HEK293 (cell line): ENCODE measurements around the gene CCDC40.

Experiments used
- CTCF ChIA-PET: fragments of 350-600 bp; formaldehyde crosslinking; extraction: SDS; loops from one replicate; lab custom pipeline; 2021; ENCODE audit warnings: antibody characterized with exemption; lab: Yijun Ruan, JAX
- POLR2A ChIA-PET: fragments of 300-600 bp; formaldehyde crosslinking; extraction: SDS; loops from one replicate; lab custom pipeline; 2020; ENCODE audit warnings: antibody characterized with exemption, inconsistent platforms; lab: Yijun Ruan, JAX
- H3K27ac ChIP-seq: fragments of 200-500 bp; sonication (Bioruptor generic); 2 replicates; pipeline ENCODE4 v1.5.1; 2014; ENCODE audit warnings: low read depth, low read length, control low read depth, inconsistent platforms; ENCODE audit errors: extremely low read depth
- H3K36me3 ChIP-seq, 2 experiments: fragments of 200-500 bp in 1 of 2; sonication (Bioruptor generic) in 1 of 2; 1 replicate in 1 of 2; 2 replicates in 1 of 2; pipeline ENCODE4 v1.5.1; 2014 to 2017; ENCODE audit warnings: inconsistent platforms in 2 of 2, low read length in 2 of 2; ENCODE audit not compliant: control insufficient read depth in 2 of 2, insufficient read depth in 1 of 2
- H3K4me1 ChIP-seq: fragments of 200-500 bp; sonication (Bioruptor generic); 2 replicates; pipeline ENCODE4 v1.5.1; 2014; ENCODE audit warnings: mild to moderate bottlenecking, low read length, inconsistent platforms; ENCODE audit not compliant: control insufficient read depth, insufficient read depth
- H3K4me3 ChIP-seq: 2 replicates; pipeline ENCODE4 v1.5.1; 2011; ENCODE audit warnings: low read depth, mild to moderate bottlenecking, control low read depth, low read length, moderate library complexity
- H3K9me3 ChIP-seq: fragments of 200-500 bp; sonication (Bioruptor generic); 2 replicates; pipeline ENCODE4 v1.5.1; 2014; ENCODE audit warnings: low read depth, low read length, inconsistent platforms; ENCODE audit not compliant: control insufficient read depth, insufficient read depth
- ELK4 ChIP-seq: IDR thresholded peaks from 2 replicates; pipeline ENCODE4 v1.6.1; 2011; ENCODE audit warnings: mild to moderate bottlenecking, low read depth, low read length, borderline replicate concordance
- GLIS2 ChIP-seq: fragments of 450-650 bp; formaldehyde crosslinking; IDR thresholded peaks from 2 replicates; pipeline ENCODE4 v1.5.1; 2016; ENCODE audit warnings: missing biosample characterization, missing genetic modification characterization
- RBAK ChIP-seq: fragments of 450-650 bp; formaldehyde crosslinking; IDR thresholded peaks from 2 replicates; pipeline ENCODE4 v1.5.1; 2016; ENCODE audit warnings: missing biosample characterization, missing genetic modification characterization
- ZBTB21 ChIP-seq: fragments of 450-650 bp; formaldehyde crosslinking; IDR thresholded peaks from 2 replicates; pipeline ENCODE4 v1.5.1; 2017; ENCODE audit warnings: missing biosample characterization, missing genetic modification characterization
- ZNF174 ChIP-seq: fragments of 450-650 bp; formaldehyde crosslinking; IDR thresholded peaks from 2 replicates; pipeline ENCODE4 v1.5.0; 2017; ENCODE audit warnings: missing biosample characterization, mild to moderate bottlenecking, missing genetic modification characterization
- ZNF341 ChIP-seq: fragments of 450-650 bp; formaldehyde crosslinking; IDR thresholded peaks from 2 replicates; pipeline ENCODE4; 2016; ENCODE audit warnings: low read depth, missing biosample characterization, missing genetic modification characterization
- ZNF518A ChIP-seq: fragments of 450-650 bp; formaldehyde crosslinking; conservative IDR thresholded peaks from 2 replicates; pipeline ENCODE4 v1.5.1; 2016; ENCODE audit warnings: low read depth, missing biosample characterization, missing genetic modification characterization
- ZNF560 ChIP-seq: fragments of 450-650 bp; formaldehyde crosslinking; IDR thresholded peaks from 2 replicates; pipeline ENCODE4 v1.5.1; 2017; ENCODE audit warnings: missing biosample characterization, missing genetic modification characterization, borderline replicate concordance
- ZNF621 ChIP-seq: fragments of 450-650 bp; formaldehyde crosslinking; IDR thresholded peaks from 2 replicates; pipeline ENCODE4 v1.5.1; 2017; ENCODE audit warnings: missing biosample characterization, missing genetic modification characterization
- ZNF654 ChIP-seq: fragments of 450-650 bp; formaldehyde crosslinking; IDR thresholded peaks from 2 replicates; pipeline ENCODE4 v1.5.1; 2016; ENCODE audit warnings: low read depth, missing biosample characterization, missing genetic modification characterization
- ZNF660 ChIP-seq: fragments of 450-650 bp; IDR thresholded peaks from 2 replicates; pipeline ENCODE4 v1.5.1; 2018; ENCODE audit warnings: missing biosample characterization, mild to moderate bottlenecking, missing genetic modification characterization
- ZNF768 ChIP-seq: fragments of 450-650 bp; formaldehyde crosslinking; IDR thresholded peaks from 2 replicates; pipeline ENCODE4 v1.5.1; 2018; ENCODE audit warnings: missing biosample characterization, mild to moderate bottlenecking, missing genetic modification characterization
- ZSCAN30 ChIP-seq: fragments of 450-650 bp; IDR thresholded peaks from 2 replicates; pipeline ENCODE4 v1.5.1; 2018; ENCODE audit warnings: missing biosample characterization, mild to moderate bottlenecking, missing genetic modification characterization, moderate library complexity
- TF ChIP-seq, protein P1 (sequence below): fragments of 450-650 bp; formaldehyde crosslinking; IDR thresholded peaks from 2 replicates; pipeline ENCODE4 v1.5.1; 2017; ENCODE audit warnings: missing biosample characterization, missing genetic modification characterization
- TF ChIP-seq, protein P2 (sequence below): fragments of 450-650 bp; formaldehyde crosslinking; optimal IDR thresholded peaks from 2 replicates; pipeline ENCODE3; 2016; ENCODE audit warnings: missing biosample characterization, mild to moderate bottlenecking, missing genetic modification characterization
- TF ChIP-seq, protein P3 (sequence below): fragments of 450-650 bp; formaldehyde crosslinking; IDR thresholded peaks from 2 replicates; pipeline ENCODE4 v1.5.1; 2016; ENCODE audit warnings: missing biosample characterization, missing genetic modification characterization

CCDC40 gene

DNA sequence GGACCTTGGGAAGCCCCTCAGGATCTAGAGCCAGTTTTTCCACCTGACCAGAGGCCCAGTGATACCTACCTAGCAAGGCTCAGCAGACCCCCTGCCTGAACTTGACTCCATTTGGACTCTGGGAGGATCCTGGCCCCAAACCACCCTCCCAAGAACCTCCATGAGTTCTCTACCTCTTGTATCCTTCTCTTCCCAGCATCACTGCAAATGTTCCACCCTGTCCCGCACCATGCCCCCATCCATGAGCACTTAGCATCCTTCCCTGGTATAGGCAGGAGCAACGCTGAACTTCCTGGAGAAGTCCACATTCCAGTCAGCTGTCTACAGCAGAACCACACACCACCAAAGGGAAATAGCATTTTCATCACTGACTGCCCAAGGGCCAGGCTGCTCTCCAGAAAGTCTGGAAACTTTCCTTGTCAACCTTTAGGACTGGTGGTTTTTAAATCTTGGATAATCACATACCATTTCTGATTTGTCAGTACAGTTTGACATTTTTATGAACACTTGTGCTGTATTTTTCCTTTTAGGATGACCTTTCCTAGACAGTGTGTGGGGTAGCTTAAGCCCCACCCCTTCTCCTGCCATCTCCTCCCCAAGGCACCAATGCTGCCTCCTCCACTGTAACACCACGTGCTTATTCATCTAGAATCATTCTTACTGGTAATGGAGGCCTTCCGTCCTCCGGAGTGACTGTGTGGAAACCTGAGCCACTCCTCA, 96.6 kb downstream of the CCDC40 start:
- ChIA-PET CTCF (interaction anchor here (0.7 to 1.9 kb wide), 3 partner anchors 8 to 250 kb away, joined by 3 to 5 read pairs (median 4); no protein-coding TSS in a partner anchor), POLR2A (interaction anchor here (1.4 to 1.6 kb wide), 3 partner anchors 9 to 13 kb away, joined by 4 to 5 read pairs (median 5); no protein-coding TSS in a partner anchor)
- TF ChIP-seq ZNF174 (tag by site-specific recombination) (no peak), ZNF768 (tag by site-specific recombination) (no peak), ZNF660 (no peak), ZNF654 (tag by site-specific recombination) (no peak), GLIS2 (tag by site-specific recombination) (no peak), ZNF341 (tag by site-specific recombination) (no peak), ZSCAN30 (no peak), ZNF560 (tag by site-specific recombination) (no peak), ZNF621 (tag by site-specific recombination) (no peak), RBAK (no peak), ELK4 (no peak), ZNF518A (tag by site-specific recombination) (no peak), ZBTB21 (tag by site-specific recombination) (no peak)
- TF ChIP-seq, protein P1, sequence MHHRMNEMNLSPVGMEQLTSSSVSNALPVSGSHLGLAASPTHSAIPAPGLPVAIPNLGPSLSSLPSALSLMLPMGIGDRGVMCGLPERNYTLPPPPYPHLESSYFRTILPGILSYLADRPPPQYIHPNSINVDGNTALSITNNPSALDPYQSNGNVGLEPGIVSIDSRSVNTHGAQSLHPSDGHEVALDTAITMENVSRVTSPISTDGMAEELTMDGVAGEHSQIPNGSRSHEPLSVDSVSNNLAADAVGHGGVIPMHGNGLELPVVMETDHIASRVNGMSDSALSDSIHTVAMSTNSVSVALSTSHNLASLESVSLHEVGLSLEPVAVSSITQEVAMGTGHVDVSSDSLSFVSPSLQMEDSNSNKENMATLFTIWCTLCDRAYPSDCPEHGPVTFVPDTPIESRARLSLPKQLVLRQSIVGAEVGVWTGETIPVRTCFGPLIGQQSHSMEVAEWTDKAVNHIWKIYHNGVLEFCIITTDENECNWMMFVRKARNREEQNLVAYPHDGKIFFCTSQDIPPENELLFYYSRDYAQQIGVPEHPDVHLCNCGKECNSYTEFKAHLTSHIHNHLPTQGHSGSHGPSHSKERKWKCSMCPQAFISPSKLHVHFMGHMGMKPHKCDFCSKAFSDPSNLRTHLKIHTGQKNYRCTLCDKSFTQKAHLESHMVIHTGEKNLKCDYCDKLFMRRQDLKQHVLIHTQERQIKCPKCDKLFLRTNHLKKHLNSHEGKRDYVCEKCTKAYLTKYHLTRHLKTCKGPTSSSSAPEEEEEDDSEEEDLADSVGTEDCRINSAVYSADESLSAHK = no peak
- TF ChIP-seq, protein P2, sequence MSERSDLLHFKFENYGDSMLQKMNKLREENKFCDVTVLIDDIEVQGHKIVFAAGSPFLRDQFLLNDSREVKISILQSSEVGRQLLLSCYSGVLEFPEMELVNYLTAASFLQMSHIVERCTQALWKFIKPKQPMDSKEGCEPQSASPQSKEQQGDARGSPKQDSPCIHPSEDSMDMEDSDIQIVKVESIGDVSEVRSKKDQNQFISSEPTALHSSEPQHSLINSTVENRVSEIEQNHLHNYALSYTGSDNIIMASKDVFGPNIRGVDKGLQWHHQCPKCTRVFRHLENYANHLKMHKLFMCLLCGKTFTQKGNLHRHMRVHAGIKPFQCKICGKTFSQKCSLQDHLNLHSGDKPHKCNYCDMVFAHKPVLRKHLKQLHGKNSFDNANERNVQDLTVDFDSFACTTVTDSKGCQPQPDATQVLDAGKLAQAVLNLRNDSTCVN = no peak
- TF ChIP-seq, protein P3, sequence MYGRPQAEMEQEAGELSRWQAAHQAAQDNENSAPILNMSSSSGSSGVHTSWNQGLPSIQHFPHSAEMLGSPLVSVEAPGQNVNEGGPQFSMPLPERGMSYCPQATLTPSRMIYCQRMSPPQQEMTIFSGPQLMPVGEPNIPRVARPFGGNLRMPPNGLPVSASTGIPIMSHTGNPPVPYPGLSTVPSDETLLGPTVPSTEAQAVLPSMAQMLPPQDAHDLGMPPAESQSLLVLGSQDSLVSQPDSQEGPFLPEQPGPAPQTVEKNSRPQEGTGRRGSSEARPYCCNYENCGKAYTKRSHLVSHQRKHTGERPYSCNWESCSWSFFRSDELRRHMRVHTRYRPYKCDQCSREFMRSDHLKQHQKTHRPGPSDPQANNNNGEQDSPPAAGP (tag by site-specific recombination) = no peak
- Histone ChIP-seq H3K4me1 (no peaks in the 10 kb centered on the region), H3K36me3 (peaks cover 55 to 59% of the 10 kb centered on the region in 2 experiments), H3K4me3 (no peak overlapping the region), H3K27ac (no peak overlapping the region), H3K9me3 (no peaks in the 10 kb centered on the region)
